Measurements from ENCODE around the gene FMN1. TPM values are rescaled to one million over a fixed set of nuclear protein-coding genes. Genes with fewer than 3 reads are reported as not detected.
A peak's percentile ranks its signal among the peaks of the same experiment; 100 is the strongest.

Gene FMN1
- total and polyA plus RNA-seq, 7 experiments from 2014 or later = 0.02 to 32.2 (median 1.0) TPM; not detected in 1

DNA sequence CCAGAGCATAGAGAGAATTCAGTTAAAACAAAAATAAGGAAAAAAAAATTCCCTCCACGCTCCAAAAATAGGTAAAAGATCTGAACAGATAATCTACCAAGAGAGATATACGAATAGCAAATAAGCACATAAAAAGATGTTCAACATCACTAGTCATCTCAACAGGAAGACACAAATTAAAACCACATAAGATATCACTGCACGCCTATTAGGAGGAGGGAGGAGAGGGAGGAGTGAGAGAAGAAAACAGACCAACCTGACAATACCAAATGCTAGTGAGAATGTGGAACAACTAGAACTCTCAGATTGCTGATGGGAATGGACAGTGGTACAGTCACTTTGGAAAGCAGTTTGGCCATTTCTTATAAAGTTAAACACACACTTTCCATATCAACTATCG, 212.5 kb downstream of the FMN1 start:
- Histone ChIP-seq H3K27ac (ENCODE audit: low read depth, low read length) (no peak overlapping the region), H3K9me3 (ENCODE audit: control insufficient read depth in 2 of 3, low read length in 3 of 3) (no peaks in the 10 kb centered on the region), H3K27me3 (ENCODE audit: control insufficient read depth in 2 of 2, insufficient read depth in 2 of 2, low read length in 2 of 2) (no peaks in the 10 kb centered on the region), H3K4me1 (ENCODE audit: control insufficient read depth in 2 of 2, insufficient read depth in 2 of 2, low read length in 2 of 2) (no peaks in the 10 kb centered on the region), H3K4me3 (ENCODE audit: low read length) (no peak overlapping the region), H3K36me3 (ENCODE audit: control insufficient read depth in 2 of 3, insufficient read depth in 3 of 3, low read length in 3 of 3) (no peaks in the 10 kb centered on the region)
- Mint-ChIP-seq H3K27me3 (peaks cover 0 to 25% (median 2%) of the 10 kb centered on the region in 5 donors), H3K4me3 (peak overlapping the region in 1 of 10 donors; percentile 26), H3K36me3 (peaks cover 0 to 5% (median 0%) of the 10 kb centered on the region in 5 donors), H3K27ac (peak overlapping the region in 1 of 9 donors; percentile 57), H3K9me3 (no peaks in the 10 kb centered on the region), H3K4me1 (peaks cover 0 to 22% (median 0%) of the 10 kb centered on the region in 7 donors)
- no peak for ATAC-seq
- ChIA-PET CTCF (no interaction called here), POLR2A (no interaction called here)
- DNase-seq = peak in 2 of 9 donors; percentile 5 to 15
- intact Hi-C loops (cut with micrococcal nuclease) = no loop called here

DNA sequence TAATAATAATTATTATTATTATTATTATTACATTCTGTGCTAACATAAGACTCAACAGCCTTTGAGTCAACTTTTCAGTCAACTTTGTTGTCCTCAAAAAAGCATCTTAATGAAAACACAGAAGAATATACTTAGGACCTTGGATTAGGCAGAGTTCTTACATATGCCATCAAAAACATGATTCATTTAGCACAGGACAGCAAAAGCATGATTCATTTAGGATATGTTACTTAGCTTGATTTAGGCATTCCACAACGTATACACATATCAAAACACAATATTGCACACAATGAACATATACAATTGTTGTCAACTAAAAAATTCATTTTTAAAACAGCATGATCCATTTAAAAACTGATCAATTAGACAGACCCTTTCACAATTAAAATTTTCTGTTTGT, 213.0 kb downstream of the FMN1 start:
- Histone ChIP-seq H3K4me3 (ENCODE audit: low read length) (no peak overlapping the region), H3K4me1 (ENCODE audit: control insufficient read depth in 2 of 2, insufficient read depth in 2 of 2, low read length in 2 of 2) (no peaks in the 10 kb centered on the region), H3K27ac (ENCODE audit: low read depth, low read length) (no peak overlapping the region), H3K9me3 (ENCODE audit: control insufficient read depth in 2 of 3, low read length in 3 of 3) (no peaks in the 10 kb centered on the region), H3K27me3 (ENCODE audit: control insufficient read depth in 2 of 2, insufficient read depth in 2 of 2, low read length in 2 of 2) (no peaks in the 10 kb centered on the region), H3K36me3 (ENCODE audit: control insufficient read depth in 2 of 3, insufficient read depth in 3 of 3, low read length in 3 of 3) (no peaks in the 10 kb centered on the region)
- ATAC-seq (no peak), DNase-seq (no peak)
- H3K4me3 Mint-ChIP-seq = no peak overlapping the region
- intact Hi-C loops (cut with micrococcal nuclease) = no loop called here
- peaks cover 0 to 22% (median 0%) of the 10 kb centered on the region in 7 donors for H3K4me1 Mint-ChIP-seq
- H3K27ac Mint-ChIP-seq = no peak overlapping the region
- H3K27me3 Mint-ChIP-seq = peaks cover 0 to 27% (median 2%) of the 10 kb centered on the region in 5 donors
- peaks cover 0 to 5% (median 0%) of the 10 kb centered on the region in 5 donors for H3K36me3 Mint-ChIP-seq
- ChIA-PET CTCF (no interaction called here), POLR2A (no interaction called here)
- no peaks in the 10 kb centered on the region for H3K9me3 Mint-ChIP-seq

DNA sequence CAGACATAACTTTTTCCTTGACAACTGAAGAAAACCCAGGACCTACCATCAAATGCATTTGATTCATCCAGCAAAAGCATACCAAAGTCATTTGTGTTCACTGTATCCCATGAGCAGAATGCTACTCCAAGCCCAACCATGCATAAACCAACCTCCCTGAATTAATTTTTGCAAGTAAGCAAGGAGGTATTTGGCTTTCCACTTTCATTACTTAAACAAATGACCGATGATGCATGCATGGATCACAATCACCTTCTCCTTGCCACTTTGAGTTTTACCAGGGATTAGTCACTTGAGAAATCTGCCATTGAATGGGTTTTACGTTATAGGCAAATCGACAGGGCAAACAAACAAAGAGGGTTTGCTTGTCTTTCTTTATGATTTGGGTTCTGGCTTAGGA, 214.8 kb downstream of the FMN1 start:
- intact Hi-C loops (cut with micrococcal nuclease) = no loop called here
- Histone ChIP-seq H3K9me3 (ENCODE audit: control insufficient read depth in 2 of 3, low read length in 3 of 3) (no peaks in the 10 kb centered on the region), H3K36me3 (ENCODE audit: control insufficient read depth in 2 of 3, insufficient read depth in 3 of 3, low read length in 3 of 3) (no peaks in the 10 kb centered on the region), H3K4me3 (ENCODE audit: low read length) (no peak overlapping the region), H3K27ac (ENCODE audit: low read depth, low read length) (no peak overlapping the region), H3K27me3 (ENCODE audit: control insufficient read depth in 2 of 2, insufficient read depth in 2 of 2, low read length in 2 of 2) (no peaks in the 10 kb centered on the region), H3K4me1 (ENCODE audit: control insufficient read depth in 2 of 2, insufficient read depth in 2 of 2, low read length in 2 of 2) (no peaks in the 10 kb centered on the region)
- H3K36me3 Mint-ChIP-seq = no peaks in the 10 kb centered on the region
- POLR2A ChIA-PET = no interaction called here
- DNase-seq (no peak), ATAC-seq (no peak)
- no peak overlapping the region for H3K27ac Mint-ChIP-seq
- CTCF ChIA-PET = no interaction called here
- peaks cover 0 to 35% (median 10%) of the 10 kb centered on the region in 5 donors for H3K27me3 Mint-ChIP-seq
- peaks cover 0 to 17% (median 0%) of the 10 kb centered on the region in 7 donors for H3K4me1 Mint-ChIP-seq
- H3K9me3 Mint-ChIP-seq = peaks cover 0 to 1% (median 0%) of the 10 kb centered on the region in 11 donors
- H3K4me3 Mint-ChIP-seq = no peak overlapping the region

DNA sequence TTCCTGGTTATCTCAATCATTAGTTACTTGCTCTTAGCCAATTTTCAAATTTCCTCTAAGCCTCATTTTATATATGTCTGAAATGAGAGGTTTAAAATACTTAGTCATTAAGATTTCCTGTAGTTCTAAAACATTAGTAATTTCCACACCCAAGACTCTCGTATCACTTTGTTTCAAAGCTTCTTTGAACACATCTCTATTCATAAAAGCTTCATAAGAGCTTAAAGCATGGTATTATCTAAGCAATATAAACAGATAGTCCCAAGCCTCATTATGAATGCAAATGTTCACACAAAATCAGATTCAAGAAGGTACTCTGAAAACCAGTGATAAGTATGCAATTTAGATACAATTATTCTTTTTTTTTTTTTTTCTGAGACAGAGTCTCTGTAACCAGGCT, 217.0 kb downstream of the FMN1 start:
- peaks cover 0 to 32% (median 9%) of the 10 kb centered on the region in 5 donors for H3K27me3 Mint-ChIP-seq
- H3K4me1 ChIP-seq (ENCODE audit: control insufficient read depth in 2 of 2, insufficient read depth in 2 of 2, low read length in 2 of 2) = no peaks in the 10 kb centered on the region
- no peaks in the 10 kb centered on the region for H3K36me3 Mint-ChIP-seq
- DNase-seq (no peak), ATAC-seq (no peak)
- intact Hi-C loops (cut with micrococcal nuclease) = no loop called here
- H3K36me3 ChIP-seq (ENCODE audit: control insufficient read depth in 2 of 3, insufficient read depth in 3 of 3, low read length in 3 of 3) = no peaks in the 10 kb centered on the region
- H3K27ac Mint-ChIP-seq = no peak overlapping the region
- ChIA-PET POLR2A (no interaction called here), CTCF (no interaction called here)
- no peaks in the 10 kb centered on the region for H3K27me3 ChIP-seq (ENCODE audit: control insufficient read depth in 2 of 2, insufficient read depth in 2 of 2, low read length in 2 of 2)
- no peak overlapping the region for H3K27ac ChIP-seq (ENCODE audit: low read depth, low read length)
- H3K9me3 ChIP-seq (ENCODE audit: control insufficient read depth in 2 of 3, low read length in 3 of 3) = no peaks in the 10 kb centered on the region
- H3K9me3 Mint-ChIP-seq = peaks cover 0 to 1% (median 0%) of the 10 kb centered on the region in 11 donors
- no peak overlapping the region for H3K4me3 Mint-ChIP-seq
- H3K4me1 Mint-ChIP-seq = peaks cover 0 to 14% (median 0%) of the 10 kb centered on the region in 7 donors
- H3K4me3 ChIP-seq (ENCODE audit: low read length) = no peak overlapping the region

DNA sequence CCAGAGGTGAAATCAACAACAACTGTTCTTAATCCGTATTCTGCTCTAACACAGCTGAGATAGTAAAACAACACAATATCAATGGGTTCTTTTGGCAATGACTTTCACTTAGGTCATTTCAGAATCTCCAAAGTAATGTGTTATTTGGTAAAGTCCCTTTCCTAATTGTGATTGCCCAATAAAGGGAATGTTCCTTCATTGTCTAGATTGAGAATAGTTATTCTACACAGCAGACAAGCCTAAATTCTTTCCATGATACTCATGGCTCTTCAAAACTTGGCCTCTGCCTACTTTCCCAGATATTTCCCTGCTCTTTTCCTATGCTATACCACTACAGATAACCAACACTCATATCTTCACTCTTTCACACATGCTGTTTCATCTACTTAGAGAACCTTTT, 219.8 kb downstream of the FMN1 start:
- CTCF ChIA-PET = no interaction called here
- no peaks in the 10 kb centered on the region for H3K36me3 Mint-ChIP-seq
- Histone ChIP-seq H3K9me3 (ENCODE audit: control insufficient read depth in 2 of 3, low read length in 3 of 3) (no peaks in the 10 kb centered on the region), H3K27ac (ENCODE audit: low read depth, low read length) (no peak overlapping the region), H3K36me3 (ENCODE audit: control insufficient read depth in 2 of 3, insufficient read depth in 3 of 3, low read length in 3 of 3) (no peaks in the 10 kb centered on the region), H3K4me1 (ENCODE audit: control insufficient read depth in 2 of 2, insufficient read depth in 2 of 2, low read length in 2 of 2) (no peaks in the 10 kb centered on the region), H3K27me3 (ENCODE audit: control insufficient read depth in 2 of 2, insufficient read depth in 2 of 2, low read length in 2 of 2) (no peaks in the 10 kb centered on the region), H3K4me3 (ENCODE audit: low read length) (no peak overlapping the region)
- POLR2A ChIA-PET = no interaction called here
- ATAC-seq (no peak), DNase-seq (no peak)
- no peak overlapping the region for H3K4me3 Mint-ChIP-seq
- H3K27ac Mint-ChIP-seq = no peak overlapping the region
- H3K9me3 Mint-ChIP-seq = peaks cover 0 to 1% (median 0%) of the 10 kb centered on the region in 11 donors
- intact Hi-C loops (cut with micrococcal nuclease) = no loop called here
- H3K4me1 Mint-ChIP-seq = peaks cover 0 to 6% (median 0%) of the 10 kb centered on the region in 7 donors
- peaks cover 0 to 27% (median 0%) of the 10 kb centered on the region in 5 donors for H3K27me3 Mint-ChIP-seq

DNA sequence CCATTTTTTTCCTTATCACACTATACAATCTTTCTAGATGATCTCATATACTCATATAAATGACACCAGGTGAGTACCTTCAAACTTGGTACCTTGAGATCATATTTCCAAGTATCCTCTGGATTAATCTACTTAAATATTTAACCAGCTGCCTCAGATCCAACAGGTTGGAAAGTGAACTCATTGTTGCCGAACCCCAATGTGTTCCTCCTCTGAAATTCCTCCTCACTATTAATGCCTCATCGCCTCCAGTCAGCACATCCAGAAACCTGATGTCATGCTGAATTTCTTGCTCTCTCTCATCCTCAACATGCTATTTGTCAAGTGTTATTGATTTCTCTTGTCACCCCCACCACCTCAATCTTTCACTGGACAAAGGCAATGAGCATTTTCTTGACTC, 221.8 kb downstream of the FMN1 start:
- H3K27me3 Mint-ChIP-seq = peaks cover 0 to 23% (median 6%) of the 10 kb centered on the region in 5 donors
- Histone ChIP-seq H3K36me3 (ENCODE audit: control insufficient read depth in 2 of 3, insufficient read depth in 3 of 3, low read length in 3 of 3) (no peaks in the 10 kb centered on the region), H3K4me1 (ENCODE audit: control insufficient read depth in 2 of 2, insufficient read depth in 2 of 2, low read length in 2 of 2) (no peaks in the 10 kb centered on the region), H3K27ac (ENCODE audit: low read depth, low read length) (no peak overlapping the region), H3K4me3 (ENCODE audit: low read length) (no peak overlapping the region), H3K27me3 (ENCODE audit: control insufficient read depth in 2 of 2, insufficient read depth in 2 of 2, low read length in 2 of 2) (no peaks in the 10 kb centered on the region), H3K9me3 (ENCODE audit: control insufficient read depth in 2 of 3, low read length in 3 of 3) (no peaks in the 10 kb centered on the region)
- H3K9me3 Mint-ChIP-seq = peaks cover 0 to 1% (median 0%) of the 10 kb centered on the region in 11 donors
- peaks cover 0 to 6% (median 0%) of the 10 kb centered on the region in 7 donors for H3K4me1 Mint-ChIP-seq
- intact Hi-C loops (cut with micrococcal nuclease) = no loop called here
- ATAC-seq = no peak
- ChIA-PET CTCF (no interaction called here), POLR2A (no interaction called here)
- peaks cover 0 to 8% (median 0%) of the 10 kb centered on the region in 5 donors for H3K36me3 Mint-ChIP-seq
- no peak overlapping the region for H3K27ac Mint-ChIP-seq
- H3K4me3 Mint-ChIP-seq = no peak overlapping the region
- DNase-seq = no peak

DNA sequence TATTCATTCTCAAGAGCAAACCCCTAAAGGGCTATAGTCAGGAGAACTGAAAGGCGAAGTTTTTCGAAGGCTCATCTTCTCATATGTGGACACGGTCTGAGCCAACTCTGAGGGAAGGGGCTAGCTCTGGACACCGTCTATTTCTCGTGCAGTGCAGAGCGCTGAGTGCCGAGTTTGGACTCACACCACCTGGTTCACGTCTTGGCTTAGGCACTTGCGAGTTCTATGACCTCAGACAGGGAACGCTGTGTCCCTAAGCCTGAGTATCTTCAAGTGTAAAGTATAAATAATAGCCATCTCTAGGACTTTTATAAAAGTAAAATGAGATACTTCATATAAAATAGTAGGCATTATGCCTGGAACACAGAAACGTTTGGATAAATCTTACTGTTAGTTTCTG, 223.7 kb downstream of the FMN1 start:
- POLR2A ChIA-PET = no interaction called here
- H3K27me3 ChIP-seq (ENCODE audit: control insufficient read depth in 2 of 2, insufficient read depth in 2 of 2, low read length in 2 of 2) = no peaks in the 10 kb centered on the region
- H3K4me1 ChIP-seq (ENCODE audit: control insufficient read depth in 2 of 2, insufficient read depth in 2 of 2, low read length in 2 of 2) = no peaks in the 10 kb centered on the region
- ATAC-seq (no peak), DNase-seq (no peak)
- intact Hi-C loops (cut with micrococcal nuclease) = no loop called here
- Mint-ChIP-seq H3K27me3 (peaks cover 0 to 10% (median 6%) of the 10 kb centered on the region in 5 donors), H3K27ac (no peak overlapping the region), H3K4me3 (no peak overlapping the region), H3K36me3 (peaks cover 0 to 14% (median 0%) of the 10 kb centered on the region in 5 donors), H3K4me1 (peaks cover 0 to 3% (median 0%) of the 10 kb centered on the region in 7 donors), H3K9me3 (peaks cover 0 to 2% (median 0%) of the 10 kb centered on the region in 11 donors)
- H3K4me3 ChIP-seq (ENCODE audit: low read length) = no peak overlapping the region
- CTCF ChIA-PET = no interaction called here
- H3K36me3 ChIP-seq (ENCODE audit: control insufficient read depth in 2 of 3, insufficient read depth in 3 of 3, low read length in 3 of 3) = no peaks in the 10 kb centered on the region
- no peak overlapping the region for H3K27ac ChIP-seq (ENCODE audit: low read depth, low read length)
- H3K9me3 ChIP-seq (ENCODE audit: control insufficient read depth in 2 of 3, low read length in 3 of 3) = no peaks in the 10 kb centered on the region
